ENCODE data around the gene PMS2.
"Not testable (repeated sequence)": the region's sequence is repeated elsewhere in the genome, so short reads cannot be mapped to it uniquely, and the experiment has no call there.

Gene PMS2, protein sequence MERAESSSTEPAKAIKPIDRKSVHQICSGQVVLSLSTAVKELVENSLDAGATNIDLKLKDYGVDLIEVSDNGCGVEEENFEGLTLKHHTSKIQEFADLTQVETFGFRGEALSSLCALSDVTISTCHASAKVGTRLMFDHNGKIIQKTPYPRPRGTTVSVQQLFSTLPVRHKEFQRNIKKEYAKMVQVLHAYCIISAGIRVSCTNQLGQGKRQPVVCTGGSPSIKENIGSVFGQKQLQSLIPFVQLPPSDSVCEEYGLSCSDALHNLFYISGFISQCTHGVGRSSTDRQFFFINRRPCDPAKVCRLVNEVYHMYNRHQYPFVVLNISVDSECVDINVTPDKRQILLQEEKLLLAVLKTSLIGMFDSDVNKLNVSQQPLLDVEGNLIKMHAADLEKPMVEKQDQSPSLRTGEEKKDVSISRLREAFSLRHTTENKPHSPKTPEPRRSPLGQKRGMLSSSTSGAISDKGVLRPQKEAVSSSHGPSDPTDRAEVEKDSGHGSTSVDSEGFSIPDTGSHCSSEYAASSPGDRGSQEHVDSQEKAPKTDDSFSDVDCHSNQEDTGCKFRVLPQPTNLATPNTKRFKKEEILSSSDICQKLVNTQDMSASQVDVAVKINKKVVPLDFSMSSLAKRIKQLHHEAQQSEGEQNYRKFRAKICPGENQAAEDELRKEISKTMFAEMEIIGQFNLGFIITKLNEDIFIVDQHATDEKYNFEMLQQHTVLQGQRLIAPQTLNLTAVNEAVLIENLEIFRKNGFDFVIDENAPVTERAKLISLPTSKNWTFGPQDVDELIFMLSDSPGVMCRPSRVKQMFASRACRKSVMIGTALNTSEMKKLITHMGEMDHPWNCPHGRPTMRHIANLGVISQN

DNA sequence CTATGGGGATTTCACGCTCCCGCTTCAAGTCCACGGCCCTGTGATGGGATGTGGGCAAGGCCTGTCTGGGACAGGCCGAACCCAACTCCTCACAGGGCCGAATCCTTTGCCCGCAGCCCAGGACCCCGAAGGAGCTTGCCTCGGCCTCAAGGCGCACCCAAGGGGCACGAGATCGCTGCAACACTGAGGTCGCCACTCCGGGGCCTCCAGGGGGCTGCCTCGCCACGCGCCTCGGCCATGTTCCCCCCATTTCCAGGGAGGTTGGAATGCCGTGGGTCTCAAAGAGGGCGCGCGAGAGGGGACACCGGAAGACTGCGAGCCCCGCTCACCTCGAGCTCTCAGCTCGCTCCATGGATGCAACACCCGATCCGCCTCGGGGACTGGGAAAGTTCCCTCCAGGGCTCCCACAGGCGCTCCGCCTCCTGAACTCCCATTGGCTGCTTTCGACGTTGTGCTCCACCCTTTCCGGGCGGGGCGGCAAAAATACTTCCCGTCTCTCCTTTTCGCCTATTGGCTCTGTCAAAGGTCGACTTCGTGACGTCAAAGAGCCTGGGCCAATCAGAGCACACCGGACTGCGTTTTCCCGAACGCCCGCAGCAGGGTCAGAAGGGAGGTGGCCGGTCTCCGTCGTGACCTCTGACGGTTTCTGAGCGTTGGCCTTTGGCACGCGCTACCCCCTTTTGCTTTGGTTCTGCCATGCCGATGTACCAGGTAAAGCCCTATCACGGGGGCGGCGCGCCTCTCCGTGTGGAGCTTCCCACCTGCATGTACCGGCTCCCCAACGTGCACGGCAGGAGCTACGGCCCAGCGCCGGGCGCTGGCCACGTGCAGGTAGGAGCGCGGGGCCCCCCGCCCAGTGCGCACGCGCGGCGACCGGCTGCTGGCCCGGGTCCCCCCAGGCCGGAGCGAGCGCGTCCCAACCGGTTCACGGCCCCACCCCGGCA, at the start of gene PMS2, which contains the start of gene AIMP2:
Gene PMS2 (minus strand): TSS at position 382 of the 944 bp plus-strand sequence. CDS start 30 bp downstream, at position 352.
Gene AIMP2 (plus strand): TSS at position 605 of the 944 bp plus-strand sequence. CDS start 92 bp downstream, at position 697.
- peak within 1 kb of the TSS; percentile 48 to 97 for H3K27ac ChIP-seq
- peak within 1 kb of the TSS; percentile 92 for H3K4me3 ChIP-seq
- TF ChIP-seq, protein P1, sequence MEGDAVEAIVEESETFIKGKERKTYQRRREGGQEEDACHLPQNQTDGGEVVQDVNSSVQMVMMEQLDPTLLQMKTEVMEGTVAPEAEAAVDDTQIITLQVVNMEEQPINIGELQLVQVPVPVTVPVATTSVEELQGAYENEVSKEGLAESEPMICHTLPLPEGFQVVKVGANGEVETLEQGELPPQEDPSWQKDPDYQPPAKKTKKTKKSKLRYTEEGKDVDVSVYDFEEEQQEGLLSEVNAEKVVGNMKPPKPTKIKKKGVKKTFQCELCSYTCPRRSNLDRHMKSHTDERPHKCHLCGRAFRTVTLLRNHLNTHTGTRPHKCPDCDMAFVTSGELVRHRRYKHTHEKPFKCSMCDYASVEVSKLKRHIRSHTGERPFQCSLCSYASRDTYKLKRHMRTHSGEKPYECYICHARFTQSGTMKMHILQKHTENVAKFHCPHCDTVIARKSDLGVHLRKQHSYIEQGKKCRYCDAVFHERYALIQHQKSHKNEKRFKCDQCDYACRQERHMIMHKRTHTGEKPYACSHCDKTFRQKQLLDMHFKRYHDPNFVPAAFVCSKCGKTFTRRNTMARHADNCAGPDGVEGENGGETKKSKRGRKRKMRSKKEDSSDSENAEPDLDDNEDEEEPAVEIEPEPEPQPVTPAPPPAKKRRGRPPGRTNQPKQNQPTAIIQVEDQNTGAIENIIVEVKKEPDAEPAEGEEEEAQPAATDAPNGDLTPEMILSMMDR (IDR thresholded peaks at IDR 0.05), result no peak
- peak; percentile 99 for DNase-seq (ENCODE audit: low spot score)

DNA sequence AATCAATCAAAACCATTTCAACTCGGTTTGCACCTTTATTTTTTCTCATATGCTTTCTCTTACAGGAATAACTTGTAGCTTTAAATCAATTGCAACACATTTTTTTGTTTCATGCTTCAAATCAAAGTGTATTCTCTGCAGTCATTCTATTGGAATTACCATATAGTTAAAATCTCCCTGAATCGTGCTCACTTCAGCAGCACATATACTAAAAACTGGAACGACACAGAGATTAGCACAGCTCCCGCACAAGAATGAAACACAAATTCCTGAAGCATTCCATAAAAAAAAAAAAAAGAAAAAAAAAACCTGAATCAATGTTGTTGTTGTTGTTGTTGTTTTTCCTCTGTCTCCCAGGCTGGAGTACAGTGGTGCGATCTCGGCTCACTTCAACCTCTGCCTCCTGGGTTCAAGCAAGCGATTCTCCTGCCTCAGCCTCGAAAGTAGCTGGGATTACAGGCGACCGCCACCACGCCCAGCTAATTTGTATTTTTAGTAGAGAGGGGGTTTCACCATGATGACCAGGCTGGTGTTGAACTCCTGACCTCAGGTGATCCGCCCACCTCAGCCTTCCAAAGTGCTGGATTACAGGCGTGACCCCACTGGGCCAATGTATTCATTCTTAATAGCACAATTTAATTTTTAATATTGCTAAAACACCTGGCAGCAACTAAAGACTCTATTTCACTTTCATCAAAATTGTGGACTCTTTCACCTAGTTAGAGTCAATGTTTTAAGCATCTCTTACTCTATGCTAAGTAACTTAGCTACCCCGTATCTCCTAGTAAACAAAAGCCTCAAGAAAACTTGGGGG, 48.7 kb upstream of the PMS2 start:
- TF ChIP-seq, protein P1 (IDR thresholded peaks at IDR 0.05), result no peak
- DNase-seq (ENCODE audit: low spot score), result no peak
- Histone ChIP-seq H3K4me3 (peak overlapping the region; percentile 98), H3K27ac (no peak overlapping the region)

DNA sequence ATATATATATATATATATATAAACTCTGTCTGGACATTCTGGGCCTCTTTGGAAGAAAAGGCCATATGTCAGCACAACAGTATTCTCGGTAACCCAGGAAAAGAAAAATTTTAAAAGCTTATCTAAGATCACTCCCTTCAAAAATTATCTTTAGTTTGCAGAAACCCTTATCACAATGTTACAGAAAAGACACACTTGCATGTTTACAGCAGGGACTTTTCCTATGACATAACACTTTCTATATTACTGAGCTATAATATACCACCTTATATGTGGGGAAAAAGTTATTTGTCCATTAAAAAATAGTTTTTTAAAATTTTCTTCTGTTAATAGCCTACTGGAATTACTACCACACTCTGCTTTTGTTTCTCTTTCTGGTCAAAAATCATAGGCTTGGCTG, 47.8 kb upstream of the PMS2 start:
- Histone ChIP-seq H3K27ac (no peak overlapping the region), H3K4me3 (no peak overlapping the region)
- TF ChIP-seq, protein P1 (IDR thresholded peaks at IDR 0.05), result no peak
- DNase-seq (ENCODE audit: low spot score), result no peak

DNA sequence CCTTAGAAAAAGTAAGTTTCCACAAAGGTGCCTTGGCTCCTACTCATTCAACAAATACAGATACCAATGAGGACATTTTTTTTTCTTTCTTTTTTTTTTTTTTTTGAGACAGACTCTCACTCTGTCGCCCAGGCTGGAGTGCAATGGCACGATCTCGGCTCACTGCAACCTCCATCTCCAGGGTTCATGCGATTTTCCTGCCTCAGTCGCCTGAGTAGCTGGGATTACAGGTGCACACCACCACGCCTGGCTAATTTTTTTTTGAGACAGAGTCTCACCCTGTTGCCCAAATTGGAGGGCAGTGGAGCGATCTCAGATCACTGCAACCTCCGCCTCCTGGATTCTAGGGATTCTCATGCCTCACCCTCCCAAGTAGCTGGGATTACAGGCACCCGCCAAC, 42.3 kb upstream of the PMS2 start:
- H3K4me3 ChIP-seq; H3K27ac ChIP-seq; DNase-seq (ENCODE audit: low spot score): not testable (repeated sequence)

DNA sequence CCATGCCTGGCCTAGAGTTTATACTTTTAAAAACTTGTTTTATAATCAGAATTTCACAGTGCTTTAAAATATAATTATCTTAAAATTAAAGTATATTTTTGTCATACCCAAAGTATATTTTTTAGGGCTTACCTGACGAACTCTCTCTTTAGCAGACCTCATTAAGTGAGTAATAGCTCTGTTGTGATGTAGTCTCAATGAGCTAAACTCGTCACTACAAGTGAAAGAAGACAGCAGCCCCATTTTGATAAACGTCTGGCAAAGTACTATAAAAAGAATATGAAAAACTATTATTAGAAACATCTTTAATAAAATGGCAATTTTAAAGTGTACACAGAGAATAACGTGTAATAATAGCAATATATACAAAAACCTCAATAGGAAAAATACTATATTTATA, 40.9 kb upstream of the PMS2 start:
- Histone ChIP-seq H3K27ac (no peak overlapping the region), H3K4me3 (no peak overlapping the region)
- no peak for DNase-seq (ENCODE audit: low spot score)
- TF ChIP-seq, protein P1 (IDR thresholded peaks at IDR 0.05), result no peak

DNA sequence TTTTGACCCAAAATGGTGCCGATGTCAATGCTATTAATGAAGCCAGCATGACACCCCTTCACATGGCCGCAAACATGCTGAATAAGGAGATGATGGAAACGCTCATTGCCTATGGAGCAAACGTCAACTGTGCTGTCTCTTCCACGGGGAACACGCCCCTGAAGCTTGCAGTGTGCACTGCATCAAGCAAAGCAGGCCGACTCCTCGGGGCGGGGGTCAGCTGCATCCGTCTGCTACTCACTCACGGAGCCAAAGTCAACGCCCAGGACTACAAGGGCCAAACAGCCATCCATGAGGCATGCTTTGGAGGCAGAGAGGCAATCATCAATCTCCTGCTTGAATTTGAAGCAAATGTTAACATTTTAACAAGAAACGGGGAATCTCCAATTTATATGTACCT, 26.8 kb upstream of the PMS2 start:
- no peak for DNase-seq (ENCODE audit: low spot score)
- Histone ChIP-seq H3K4me3 (no peak overlapping the region), H3K27ac (no peak overlapping the region)
- TF ChIP-seq, protein P1 (IDR thresholded peaks at IDR 0.05), result no peak

Data from coronary artery (tissue), 2 donors.